ENCODE measurements around the gene SSH2. TPM values are rescaled to one million over a fixed set of nuclear protein-coding genes. Genes with fewer than 3 reads are reported as not detected.

SSH2 gene
- total RNA-seq, 1 experiment from 2014 or later: 8.5 TPM

DNA sequence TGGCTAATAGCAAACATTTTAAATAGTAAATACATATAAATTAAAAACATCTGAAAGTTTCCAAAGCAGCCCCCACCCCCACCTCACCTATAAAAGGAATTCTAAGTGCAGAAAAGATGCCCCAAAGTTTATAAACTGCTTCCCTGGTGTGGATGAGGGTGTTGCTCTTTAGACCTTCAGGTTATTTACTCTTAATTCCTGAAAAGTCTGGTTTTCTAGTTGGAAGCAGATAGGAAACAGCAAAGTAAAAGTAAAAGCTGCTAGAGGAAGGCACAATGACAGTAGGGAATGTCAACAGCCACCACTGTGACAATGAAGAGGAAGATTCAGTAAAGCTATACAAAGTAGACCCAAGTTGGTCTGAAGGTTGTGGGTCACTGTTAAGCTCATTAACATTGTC is 37.8 kb downstream of the SSH2 start:
- Histone ChIP-seq H3K4me3 (ENCODE audit: low read length) (no peak overlapping the region), H3K4me1 (ENCODE audit: insufficient read depth, low read length) (no peaks in the 10 kb centered on the region), H3F3A (ENCODE audit: low read length, unreplicated experiment) (no peaks in the 10 kb centered on the region), H3K9ac (ENCODE audit: low read length) (no peak overlapping the region), H3K79me2 (ENCODE audit: low read length) (0 out of 2 replicates have a peak, but pooled peaks cover 4% of the 10 kb centered on the region), H2AFZ (ENCODE audit: low read length) (no peak overlapping the region), H3K9me2 (replicated peaks; ENCODE audit: low read length) (no peaks in the 10 kb centered on the region), H4K20me1 (ENCODE audit: low read length) (no peaks in the 10 kb centered on the region), H3K27ac (ENCODE audit: low read length) (no peak overlapping the region), H3K36me3 (ENCODE audit: low read depth, low read length) (no peaks in the 10 kb centered on the region), H3K4me2 (ENCODE audit: low read length) (no peak overlapping the region), H3K27me3 (ENCODE audit: low read length) (no peaks in the 10 kb centered on the region), H3K9me3 (ENCODE audit: low read length) (no peaks in the 10 kb centered on the region)
- intact Hi-C loops (cut with micrococcal nuclease): no loop called here
- ChIA-PET CTCF (no interaction called here), POLR2A (ENCODE audit: unreplicated experiment) (no interaction called here)
- TF ChIP-seq EZH2phosphoT487 (IDR thresholded peaks at IDR 0.05; ENCODE audit: borderline replicate concordance, low read length): no peak
- no peak for TF ChIP-seq EZH2 (IDR thresholded peaks at IDR 0.05; ENCODE audit: low read length, unreplicated experiment)
- TF ChIP-seq, protein P1, sequence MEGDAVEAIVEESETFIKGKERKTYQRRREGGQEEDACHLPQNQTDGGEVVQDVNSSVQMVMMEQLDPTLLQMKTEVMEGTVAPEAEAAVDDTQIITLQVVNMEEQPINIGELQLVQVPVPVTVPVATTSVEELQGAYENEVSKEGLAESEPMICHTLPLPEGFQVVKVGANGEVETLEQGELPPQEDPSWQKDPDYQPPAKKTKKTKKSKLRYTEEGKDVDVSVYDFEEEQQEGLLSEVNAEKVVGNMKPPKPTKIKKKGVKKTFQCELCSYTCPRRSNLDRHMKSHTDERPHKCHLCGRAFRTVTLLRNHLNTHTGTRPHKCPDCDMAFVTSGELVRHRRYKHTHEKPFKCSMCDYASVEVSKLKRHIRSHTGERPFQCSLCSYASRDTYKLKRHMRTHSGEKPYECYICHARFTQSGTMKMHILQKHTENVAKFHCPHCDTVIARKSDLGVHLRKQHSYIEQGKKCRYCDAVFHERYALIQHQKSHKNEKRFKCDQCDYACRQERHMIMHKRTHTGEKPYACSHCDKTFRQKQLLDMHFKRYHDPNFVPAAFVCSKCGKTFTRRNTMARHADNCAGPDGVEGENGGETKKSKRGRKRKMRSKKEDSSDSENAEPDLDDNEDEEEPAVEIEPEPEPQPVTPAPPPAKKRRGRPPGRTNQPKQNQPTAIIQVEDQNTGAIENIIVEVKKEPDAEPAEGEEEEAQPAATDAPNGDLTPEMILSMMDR (conservative IDR thresholded peaks at IDR 0.05; ENCODE audit: low read depth, low read length): no peak
- no TSS peak for BruUV-seq (replicated peaks)
- ATAC-seq: no peak
- no peak for DNase-seq

DNA sequence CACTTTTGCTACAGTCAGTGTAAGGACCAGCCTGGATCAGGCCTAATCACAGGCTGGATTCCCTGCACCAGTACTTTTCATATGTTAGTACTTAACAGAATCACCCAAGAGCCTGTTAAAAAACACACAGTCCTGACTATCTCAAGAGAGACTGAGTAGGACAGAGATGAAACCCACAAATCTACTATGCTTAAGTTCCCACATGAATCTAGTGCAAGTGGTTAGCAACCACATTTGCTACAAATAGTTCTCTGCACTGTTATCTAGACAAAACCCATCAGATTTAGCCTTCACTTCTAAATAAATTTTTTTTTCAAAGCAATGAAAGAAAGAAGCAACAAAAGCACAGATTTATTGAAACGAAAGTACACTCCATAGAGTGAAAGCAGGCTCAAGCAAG is 38.9 kb downstream of the SSH2 start:
- Histone ChIP-seq H3K4me1 (ENCODE audit: insufficient read depth, low read length) (no peaks in the 10 kb centered on the region), H3K9me3 (ENCODE audit: low read length) (no peaks in the 10 kb centered on the region), H3K79me2 (ENCODE audit: low read length) (0 out of 2 replicates have a peak, but pooled peaks cover 4% of the 10 kb centered on the region), H3K27me3 (ENCODE audit: low read length) (no peaks in the 10 kb centered on the region), H4K20me1 (ENCODE audit: low read length) (no peaks in the 10 kb centered on the region), H3K27ac (ENCODE audit: low read length) (no peak overlapping the region), H3K9me2 (replicated peaks; ENCODE audit: low read length) (no peaks in the 10 kb centered on the region), H3F3A (ENCODE audit: low read length, unreplicated experiment) (no peaks in the 10 kb centered on the region), H2AFZ (ENCODE audit: low read length) (no peak overlapping the region), H3K9ac (ENCODE audit: low read length) (no peak overlapping the region), H3K4me3 (ENCODE audit: low read length) (no peak overlapping the region), H3K36me3 (ENCODE audit: low read depth, low read length) (no peaks in the 10 kb centered on the region), H3K4me2 (ENCODE audit: low read length) (no peak overlapping the region)
- intact Hi-C loops (cut with micrococcal nuclease): no loop called here
- CTCF ChIA-PET: no interaction called here
- no TSS peak for BruUV-seq (replicated peaks)
- no peak for ATAC-seq
- no peak for DNase-seq
- TF ChIP-seq, protein P1 (conservative IDR thresholded peaks at IDR 0.05; ENCODE audit: low read depth, low read length): no peak
- TF ChIP-seq EZH2phosphoT487 (IDR thresholded peaks at IDR 0.05; ENCODE audit: borderline replicate concordance, low read length): no peak
- TF ChIP-seq EZH2 (IDR thresholded peaks at IDR 0.05; ENCODE audit: low read length, unreplicated experiment): no peak
- POLR2A ChIA-PET (ENCODE audit: unreplicated experiment): no interaction called here

DNA sequence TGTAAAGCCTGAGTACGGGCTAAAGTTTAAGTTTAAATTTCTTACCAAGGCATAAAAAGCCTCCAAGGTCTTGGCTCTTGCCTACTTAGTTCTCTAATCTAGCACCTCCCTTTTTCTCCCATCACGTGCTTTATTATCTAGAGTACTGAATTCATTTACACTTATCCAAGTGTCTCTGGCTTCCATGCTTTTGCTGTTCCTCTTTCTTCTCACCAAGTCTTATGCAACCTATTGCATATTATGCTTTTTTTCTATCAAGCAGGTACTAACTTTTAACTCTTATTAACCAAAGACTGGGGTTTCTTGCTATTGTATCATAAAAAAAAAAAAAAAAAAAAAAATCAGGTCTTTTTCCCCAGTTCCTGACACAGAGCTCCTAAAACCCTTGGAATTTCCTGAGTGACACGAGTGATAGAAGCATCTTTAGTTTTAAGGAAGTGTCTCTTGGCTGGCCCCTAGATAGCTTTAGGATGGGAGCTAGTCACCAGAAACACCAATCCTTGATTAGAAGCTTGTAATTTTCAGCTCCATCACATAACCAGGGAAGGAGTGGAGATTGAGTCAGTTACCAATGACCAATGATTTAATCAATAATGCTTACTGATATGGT is 44.9 kb downstream of the SSH2 start:
- H3K4me2 ChIP-seq (ENCODE audit: low read length): no peak overlapping the region
- H3K9me2 ChIP-seq (replicated peaks; ENCODE audit: low read length): no peaks in the 10 kb centered on the region
- H3K79me2 ChIP-seq (ENCODE audit: low read length): no peaks in the 10 kb centered on the region
- DNase-seq (no peak), ATAC-seq (no peak)
- no peak overlapping the region for H3K4me3 ChIP-seq (ENCODE audit: low read length)
- no peak overlapping the region for H3K27ac ChIP-seq (ENCODE audit: low read length)
- H3K27me3 ChIP-seq (ENCODE audit: low read length): no peaks in the 10 kb centered on the region
- no peaks in the 10 kb centered on the region for H3F3A ChIP-seq (ENCODE audit: low read length, unreplicated experiment)
- no peak for TF ChIP-seq EZH2phosphoT487 (IDR thresholded peaks at IDR 0.05; ENCODE audit: borderline replicate concordance, low read length)
- TF ChIP-seq, protein P1 (conservative IDR thresholded peaks at IDR 0.05; ENCODE audit: low read depth, low read length): no peak
- ChIA-PET CTCF (no interaction called here), POLR2A (ENCODE audit: unreplicated experiment) (no interaction called here)
- no peak overlapping the region for H2AFZ ChIP-seq (ENCODE audit: low read length)
- intact Hi-C loops (cut with micrococcal nuclease): no loop called here
- H3K9ac ChIP-seq (ENCODE audit: low read length): no peak overlapping the region
- H3K4me1 ChIP-seq (ENCODE audit: insufficient read depth, low read length): no peaks in the 10 kb centered on the region
- H4K20me1 ChIP-seq (ENCODE audit: low read length): no peaks in the 10 kb centered on the region
- no peaks in the 10 kb centered on the region for H3K9me3 ChIP-seq (ENCODE audit: low read length)
- no TSS peak for BruUV-seq (replicated peaks)
- no peaks in the 10 kb centered on the region for H3K36me3 ChIP-seq (ENCODE audit: low read depth, low read length)

Data from PC-3 (cell line).